Panc1 (cell line): ENCODE data around the gene NSL1. TPM values are rescaled to one million over a fixed set of nuclear protein-coding genes. Genes with fewer than 3 reads are reported as not detected.
"Not testable (repeated sequence)": the region's sequence is repeated elsewhere in the genome, so short reads cannot be mapped to it uniquely, and the experiment has no call there.

ENCODE experiments used
- ATAC-seq: fragments of 200-7000 bp; cut with Tn5 transposase; 2 replicates; pipeline ENCODE4 v1.9.1; 2020; ENCODE audit warnings: mild to moderate bottlenecking, moderate library complexity
- BruUV-seq: library from RNA; stranded (reverse); fragments of 400-500 nt; replicated peaks from 2 replicates; lab custom pipeline; 2021; lab: Mats Ljungman, UMichigan
- CTCF ChIA-PET: fragments of 300-600 bp; sonication (Branson Sonifier 250); formaldehyde crosslinking; loops from one replicate; lab custom pipeline; 2022; ENCODE audit warnings: antibody characterized with exemption; lab: Charles Lee
- POLR2A ChIA-PET: fragments of 300-600 bp; sonication (Branson Sonifier 250); formaldehyde crosslinking; loops from one replicate; lab custom pipeline; 2022; ENCODE audit warnings: antibody characterized with exemption; lab: Charles Lee
- DNase-seq: peaks from one replicate; pipeline ENCODE4 v3.0.0-alpha.2; 2010; ENCODE audit warnings: low read depth, low spot score
- H3K27ac ChIP-seq: 2 replicates; pipeline ENCODE4 v1.5.1; 2011; ENCODE audit warnings: mild to moderate bottlenecking, low read length, inconsistent platforms
- H3K27me3 ChIP-seq: fragments of 200-500 bp; sonication (Bioruptor generic); 2 replicates; pipeline ENCODE4 v1.6.0; 2014; ENCODE audit warnings: low read length, inconsistent platforms; ENCODE audit not compliant: control insufficient read depth, insufficient read depth
- H3K36me3 ChIP-seq: fragments of 200-500 bp; sonication (Bioruptor generic); 2 replicates; pipeline ENCODE4 v1.5.1; 2014; ENCODE audit warnings: inconsistent platforms, mild to moderate bottlenecking, low read length, moderate library complexity; ENCODE audit not compliant: control insufficient read depth, insufficient read depth
- H3K4me1 ChIP-seq: 2 replicates; pipeline ENCODE4 v1.5.1; 2011; ENCODE audit warnings: inconsistent platforms, mild to moderate bottlenecking, low read length, moderate library complexity; ENCODE audit not compliant: control insufficient read depth, insufficient read depth
- H3K4me3 ChIP-seq, 2 experiments: 2 replicates each; pipeline ENCODE4 v1.5.1; 2011 to 2012; ENCODE audit warnings: low read depth in 2 of 2, low read length in 2 of 2, mild to moderate bottlenecking in 2 of 2, inconsistent platforms in 1 of 2, moderate library complexity in 1 of 2
- H3K9me3 ChIP-seq: fragments of 200-500 bp; sonication (Bioruptor generic); 2 replicates; pipeline ENCODE4 v1.5.1; 2014; ENCODE audit warnings: low read depth, mild to moderate bottlenecking, inconsistent platforms, low read length, moderate library complexity; ENCODE audit not compliant: control insufficient read depth, insufficient read depth
- POLR2AphosphoS5 ChIP-seq: IDR thresholded peaks from 2 replicates; pipeline ENCODE4 v1.6.1; 2012; ENCODE audit warnings: mild to moderate bottlenecking, low read depth, low read length, moderate library complexity
- SIN3A ChIP-seq: IDR thresholded peaks from 2 replicates; pipeline ENCODE4 v1.6.1; 2012; ENCODE audit warnings: low read depth, mild to moderate bottlenecking, low read length, moderate library complexity, borderline replicate concordance; ENCODE audit not compliant: insufficient read depth
- TCF7L2 ChIP-seq: IDR thresholded peaks from 2 replicates; pipeline ENCODE4 v1.6.1; 2011; ENCODE audit warnings: mild to moderate bottlenecking, low read depth, low read length, inconsistent platforms
- in situ Hi-C: cut with HindIII; loops from 2 replicates; pipeline ENCODE4 v1.10.0; 2016; ENCODE audit warnings: low sequenced_read_pairs, low pct_unique_long_range_greater_than_20kb
- intact Hi-C: fragments of 100-400 bp; cut with micrococcal nuclease; formaldehyde crosslinking; loops from one replicate; pipeline ENCODE4 v1.10.0; 2022; ENCODE audit not compliant: unreplicated experiment
- total RNA-seq: library from RNA; stranded (reverse); gene quantifications from one replicate; pipeline ENCODE4 v1.2.1, GENCODE V29; 2021; ENCODE audit not compliant: unreplicated experiment
- TF ChIP-seq, protein P1 (sequence below), 2 experiments: IDR thresholded peaks; 2 replicates each; pipeline ENCODE4 v1.6.1; 2011 to 2012; ENCODE audit warnings: low read depth in 2 of 2, control low read depth in 1 of 2, low read length in 1 of 2, mild to moderate bottlenecking in 1 of 2, moderate library complexity in 1 of 2; ENCODE audit not compliant: insufficient read depth in 1 of 2
- TF ChIP-seq, protein P2 (sequence below): fragments of 450-650 bp; IDR thresholded peaks from 2 replicates; pipeline ENCODE4 v1.5.1; 2017; ENCODE audit warnings: mild to moderate bottlenecking

Gene NSL1
- total RNA-seq, 1 experiment from 2014 or later, result 21.8 TPM

DNA sequence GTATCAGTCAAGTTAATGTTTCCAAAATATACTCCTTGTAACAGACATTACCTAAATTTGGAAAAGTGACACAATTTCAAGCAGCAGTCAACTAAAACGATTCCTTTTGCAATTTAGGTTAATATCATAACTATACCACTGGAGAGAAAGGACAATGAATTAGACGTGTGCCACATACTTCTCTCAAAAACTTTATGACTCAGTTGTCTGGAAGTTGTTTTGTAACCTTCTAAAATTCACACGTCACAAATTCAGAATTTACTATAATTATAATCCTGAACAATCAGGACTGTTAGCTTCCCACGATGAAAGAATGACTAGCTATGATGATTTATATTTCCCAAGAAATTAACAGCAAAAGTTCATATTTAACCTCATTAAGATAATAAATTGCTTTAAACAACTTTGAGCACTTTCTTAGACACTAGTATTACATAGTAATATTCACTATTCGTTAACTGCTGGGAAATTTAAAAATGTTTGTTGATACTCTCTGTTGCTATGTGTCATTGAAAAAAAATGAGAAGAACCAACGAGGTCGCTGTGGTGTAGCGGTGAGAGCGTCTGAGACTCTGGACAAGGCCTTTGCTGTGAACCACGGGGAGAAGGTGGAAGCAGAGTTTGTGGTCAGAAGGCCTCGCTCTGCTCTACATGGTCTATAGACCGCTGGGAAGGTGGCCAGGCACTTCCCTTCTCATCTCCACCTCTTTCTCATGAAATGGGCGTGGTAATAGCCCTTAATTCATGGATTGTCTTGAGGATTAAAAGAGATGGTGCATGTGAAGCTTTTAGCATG lies 64.0 kb downstream of the NSL1 start:
- ChIA-PET POLR2A (no interaction called here), CTCF (no interaction called here)
- H3K36me3 ChIP-seq, result no peaks in the 10 kb centered on the region
- no TSS peak for BruUV-seq
- intact Hi-C loops, result no loop called here
- no peak overlapping the region for H3K27ac ChIP-seq
- in situ Hi-C loops, result no loop called here
- TF ChIP-seq, protein P1, sequence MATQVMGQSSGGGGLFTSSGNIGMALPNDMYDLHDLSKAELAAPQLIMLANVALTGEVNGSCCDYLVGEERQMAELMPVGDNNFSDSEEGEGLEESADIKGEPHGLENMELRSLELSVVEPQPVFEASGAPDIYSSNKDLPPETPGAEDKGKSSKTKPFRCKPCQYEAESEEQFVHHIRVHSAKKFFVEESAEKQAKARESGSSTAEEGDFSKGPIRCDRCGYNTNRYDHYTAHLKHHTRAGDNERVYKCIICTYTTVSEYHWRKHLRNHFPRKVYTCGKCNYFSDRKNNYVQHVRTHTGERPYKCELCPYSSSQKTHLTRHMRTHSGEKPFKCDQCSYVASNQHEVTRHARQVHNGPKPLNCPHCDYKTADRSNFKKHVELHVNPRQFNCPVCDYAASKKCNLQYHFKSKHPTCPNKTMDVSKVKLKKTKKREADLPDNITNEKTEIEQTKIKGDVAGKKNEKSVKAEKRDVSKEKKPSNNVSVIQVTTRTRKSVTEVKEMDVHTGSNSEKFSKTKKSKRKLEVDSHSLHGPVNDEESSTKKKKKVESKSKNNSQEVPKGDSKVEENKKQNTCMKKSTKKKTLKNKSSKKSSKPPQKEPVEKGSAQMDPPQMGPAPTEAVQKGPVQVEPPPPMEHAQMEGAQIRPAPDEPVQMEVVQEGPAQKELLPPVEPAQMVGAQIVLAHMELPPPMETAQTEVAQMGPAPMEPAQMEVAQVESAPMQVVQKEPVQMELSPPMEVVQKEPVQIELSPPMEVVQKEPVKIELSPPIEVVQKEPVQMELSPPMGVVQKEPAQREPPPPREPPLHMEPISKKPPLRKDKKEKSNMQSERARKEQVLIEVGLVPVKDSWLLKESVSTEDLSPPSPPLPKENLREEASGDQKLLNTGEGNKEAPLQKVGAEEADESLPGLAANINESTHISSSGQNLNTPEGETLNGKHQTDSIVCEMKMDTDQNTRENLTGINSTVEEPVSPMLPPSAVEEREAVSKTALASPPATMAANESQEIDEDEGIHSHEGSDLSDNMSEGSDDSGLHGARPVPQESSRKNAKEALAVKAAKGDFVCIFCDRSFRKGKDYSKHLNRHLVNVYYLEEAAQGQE (IDR thresholded peaks at IDR 0.05; ENCODE audit: insufficient read depth in 1 of 2, low read depth in 2 of 2, low read length in 1 of 2), result no peak
- TF ChIP-seq SIN3A (no peak), POLR2AphosphoS5 (no peak), TCF7L2 (no peak)
- TF ChIP-seq, protein P2, sequence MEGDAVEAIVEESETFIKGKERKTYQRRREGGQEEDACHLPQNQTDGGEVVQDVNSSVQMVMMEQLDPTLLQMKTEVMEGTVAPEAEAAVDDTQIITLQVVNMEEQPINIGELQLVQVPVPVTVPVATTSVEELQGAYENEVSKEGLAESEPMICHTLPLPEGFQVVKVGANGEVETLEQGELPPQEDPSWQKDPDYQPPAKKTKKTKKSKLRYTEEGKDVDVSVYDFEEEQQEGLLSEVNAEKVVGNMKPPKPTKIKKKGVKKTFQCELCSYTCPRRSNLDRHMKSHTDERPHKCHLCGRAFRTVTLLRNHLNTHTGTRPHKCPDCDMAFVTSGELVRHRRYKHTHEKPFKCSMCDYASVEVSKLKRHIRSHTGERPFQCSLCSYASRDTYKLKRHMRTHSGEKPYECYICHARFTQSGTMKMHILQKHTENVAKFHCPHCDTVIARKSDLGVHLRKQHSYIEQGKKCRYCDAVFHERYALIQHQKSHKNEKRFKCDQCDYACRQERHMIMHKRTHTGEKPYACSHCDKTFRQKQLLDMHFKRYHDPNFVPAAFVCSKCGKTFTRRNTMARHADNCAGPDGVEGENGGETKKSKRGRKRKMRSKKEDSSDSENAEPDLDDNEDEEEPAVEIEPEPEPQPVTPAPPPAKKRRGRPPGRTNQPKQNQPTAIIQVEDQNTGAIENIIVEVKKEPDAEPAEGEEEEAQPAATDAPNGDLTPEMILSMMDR, result no peak
- H3K4me1 ChIP-seq, result peaks cover under 1% of the 10 kb centered on the region; the same call in 1 of the 2 replicates
- H3K9me3 ChIP-seq, result no peaks in the 10 kb centered on the region
- no peaks in the 10 kb centered on the region for H3K27me3 ChIP-seq
- DNase-seq, result no peak
- H3K4me3 ChIP-seq, result no peak overlapping the region
- ATAC-seq, result no peak

DNA sequence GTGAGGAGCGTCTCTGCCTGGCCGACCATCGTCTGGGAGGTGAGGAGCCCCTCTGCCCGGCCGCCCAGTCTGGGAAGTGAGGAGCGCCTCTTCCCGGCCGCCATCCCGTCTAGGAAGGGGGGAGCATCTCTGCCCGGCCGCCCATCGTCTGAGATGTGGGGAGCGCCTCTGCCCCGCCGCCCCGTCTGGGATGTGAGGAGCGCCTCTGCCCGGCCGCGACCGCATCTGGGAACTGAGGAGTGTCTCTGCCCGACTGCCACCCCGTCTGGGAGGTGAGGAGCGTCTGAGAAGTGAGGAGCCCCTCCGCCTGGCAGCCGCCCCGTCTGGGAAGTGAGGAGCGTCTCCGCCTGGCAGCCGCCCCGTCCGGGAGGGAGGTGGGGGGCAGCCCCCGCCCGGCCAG lies 66.9 kb downstream of the NSL1 start:
- H3K4me3 ChIP-seq, POLR2A ChIA-PET, CTCF ChIA-PET, H3K27me3 ChIP-seq, BruUV-seq, H3K36me3 ChIP-seq, ATAC-seq, DNase-seq, H3K27ac ChIP-seq, H3K9me3 ChIP-seq, intact Hi-C loops, in situ Hi-C loops: not testable (repeated sequence)
- peaks cover 14% of the 10 kb centered on the region for H3K4me1 ChIP-seq
